ENCODE data around the gene XIRP1.

DNA sequence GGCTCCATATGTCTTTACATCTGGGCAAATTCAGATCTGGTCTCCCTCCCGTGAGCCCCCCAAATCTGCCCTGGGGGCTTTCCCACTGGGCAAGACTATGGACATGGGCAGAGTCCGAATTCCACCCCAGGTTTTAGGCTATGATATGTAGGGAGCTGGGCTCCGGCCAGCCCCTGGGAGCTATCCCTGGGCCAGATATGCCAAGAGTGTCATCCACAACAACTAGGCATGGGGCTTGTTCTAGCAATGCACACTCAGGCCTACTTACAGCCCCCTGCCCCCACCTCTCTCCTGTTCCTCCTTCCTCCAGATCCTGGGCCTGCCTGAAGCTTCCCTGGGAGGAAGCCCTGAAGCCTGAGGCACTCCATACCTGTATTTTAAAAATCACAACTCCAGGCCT, 622 bp downstream of the XIRP1 start:
- no peak for TF ChIP-seq POLR2AphosphoS5 (IDR thresholded peaks at IDR 0.05; ENCODE audit: low read depth, low read length)
- TF ChIP-seq POLR2A (IDR thresholded peaks at IDR 0.05; ENCODE audit: low read depth, low read length) = no peak

Data from GM12891 (cell line).